Measurements from ENCODE around the gene ADRA1B.

ADRA1B gene

DNA sequence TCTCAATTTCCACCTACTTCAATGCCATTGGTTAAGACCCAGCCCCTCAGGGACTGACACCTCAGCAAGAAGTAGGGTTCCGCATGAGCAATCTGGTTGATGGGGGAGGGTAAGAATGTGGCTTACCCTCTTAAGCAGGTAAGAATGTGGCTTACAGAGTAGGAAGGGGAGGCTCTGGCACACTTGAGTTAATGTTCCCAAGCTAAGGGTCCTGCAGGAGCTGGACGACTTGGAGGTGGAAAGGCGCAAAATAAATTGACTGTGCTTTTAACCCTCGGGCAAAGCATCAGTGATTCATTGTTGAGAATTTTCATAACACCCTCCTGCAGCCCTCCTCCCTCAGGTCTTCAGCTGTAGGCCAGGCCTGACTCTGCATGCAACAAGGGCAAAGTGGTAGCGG is 24.9 kb upstream of the ADRA1B start:
- Mint-ChIP-seq H3K27me3 (peaks cover 2% of the 10 kb centered on the region), H3K27ac (no peak overlapping the region), H3K4me1 (no peaks in the 10 kb centered on the region), H3K36me3 (peaks cover 2% of the 10 kb centered on the region), H3K4me3 (no peak overlapping the region), H3K9me3 (peaks cover 3% of the 10 kb centered on the region)
- DNase-seq (ENCODE audit: low spot score in 2 of 2) (no peak), ATAC-seq (ENCODE audit: low read depth) (no peak)

DNA sequence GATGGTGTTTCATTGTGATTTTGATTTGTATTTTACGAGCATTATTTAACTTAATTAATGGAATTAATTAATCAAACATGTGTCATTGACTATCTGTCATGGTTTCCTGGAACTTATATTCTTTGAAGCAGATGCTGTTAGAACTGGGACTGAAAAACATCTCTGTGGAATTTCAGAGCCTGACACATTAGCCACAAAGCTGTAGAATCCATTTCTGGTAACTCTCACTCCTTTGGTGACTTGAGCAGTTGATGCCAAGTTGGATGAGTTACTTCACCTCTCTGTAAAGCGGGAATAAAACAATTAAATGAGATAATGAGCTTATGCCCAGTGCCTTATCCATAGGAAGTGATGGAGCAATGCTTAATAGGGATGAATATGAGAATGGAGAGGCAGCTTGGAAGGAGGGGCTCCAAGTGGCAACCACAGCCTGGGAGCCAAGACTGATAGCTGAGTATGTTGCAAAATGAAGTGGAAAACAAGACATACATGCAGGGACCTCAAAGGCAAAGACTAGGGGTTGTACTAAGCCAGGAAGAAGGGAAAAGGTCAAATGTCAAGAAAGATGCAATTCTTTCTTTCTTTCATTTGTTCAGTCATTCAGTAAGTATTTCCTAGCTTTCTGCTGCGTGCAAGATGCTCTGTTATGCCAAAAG is 23.1 kb upstream of the ADRA1B start:
- Mint-ChIP-seq H3K4me3 (no peak overlapping the region), H3K27me3 (peaks cover 2% of the 10 kb centered on the region), H3K4me1 (no peaks in the 10 kb centered on the region), H3K9me3 (peaks cover 3% of the 10 kb centered on the region), H3K27ac (no peak overlapping the region), H3K36me3 (peaks cover 2% of the 10 kb centered on the region)
- DNase-seq (ENCODE audit: low spot score in 2 of 2) (no peak), ATAC-seq (ENCODE audit: low read depth) (no peak)

DNA sequence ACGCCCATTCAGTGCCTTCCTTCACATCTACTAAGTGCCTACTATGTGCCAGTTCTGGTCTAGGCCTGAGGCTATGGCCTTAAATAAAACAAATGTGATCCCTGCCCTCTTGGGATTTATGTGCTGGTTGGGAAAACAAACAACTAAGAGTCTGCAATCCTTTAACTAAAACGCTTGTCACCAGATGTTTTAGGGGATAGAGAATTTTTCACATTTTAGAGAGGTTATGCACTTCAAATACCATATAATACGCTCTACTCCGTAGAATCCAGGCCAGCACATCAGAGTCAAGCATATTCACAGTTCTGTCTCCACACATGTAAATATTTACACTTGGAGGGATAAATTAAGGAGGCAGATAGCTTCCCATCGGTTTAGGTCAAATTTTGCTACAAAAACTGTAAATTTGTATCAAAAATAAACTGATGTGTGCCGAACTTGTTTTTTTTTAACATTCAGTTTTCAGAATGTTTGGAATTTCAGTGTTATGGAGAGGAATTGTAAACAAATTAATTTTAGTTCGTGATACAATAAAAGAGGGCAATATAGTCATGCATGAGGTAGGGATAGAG is 22.0 kb upstream of the ADRA1B start:
- H3K36me3 Mint-ChIP-seq: peaks cover 2% of the 10 kb centered on the region

DNA sequence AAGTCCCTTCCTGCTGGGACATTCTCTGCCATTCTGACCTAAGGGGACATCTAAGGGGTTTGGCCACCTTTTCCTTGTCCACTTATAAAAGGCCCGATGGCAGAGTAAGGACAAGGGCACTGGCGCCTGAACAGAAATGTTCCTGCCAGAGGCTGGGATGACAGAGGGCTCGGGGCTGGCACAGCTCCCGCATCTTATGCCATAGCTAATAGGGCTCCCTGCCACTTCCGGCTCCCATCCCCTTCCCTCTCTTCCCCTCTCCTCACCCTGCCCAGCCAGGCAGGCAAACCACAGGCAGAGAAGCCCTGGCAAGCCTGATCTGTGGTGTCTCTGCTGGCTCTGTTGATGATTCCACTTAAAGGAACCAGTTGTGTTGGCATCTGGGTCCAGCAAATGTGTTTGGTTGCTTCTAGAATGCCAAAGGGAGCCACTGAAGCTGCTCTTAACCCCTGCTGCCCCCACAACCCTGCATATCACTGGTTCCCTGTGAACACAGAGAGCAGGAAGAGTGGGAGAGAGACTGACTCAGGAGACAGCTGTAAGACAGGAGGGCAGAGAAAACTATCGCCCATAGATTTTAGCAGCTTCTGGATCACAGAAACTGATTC is 18.4 kb upstream of the ADRA1B start:
- DNase-seq (ENCODE audit: low spot score in 2 of 2) (no peak), ATAC-seq (ENCODE audit: low read depth) (no peak)
- no peak overlapping the region for H3K27ac Mint-ChIP-seq
- H3K4me3 Mint-ChIP-seq: no peak overlapping the region
- H3K36me3 Mint-ChIP-seq: no peaks in the 10 kb centered on the region
- H3K4me1 Mint-ChIP-seq: no peaks in the 10 kb centered on the region
- H3K9me3 Mint-ChIP-seq: no peaks in the 10 kb centered on the region
- peaks cover 3% of the 10 kb centered on the region for H3K27me3 Mint-ChIP-seq

More for the DNA sequence above, 22.0 kb upstream of the ADRA1B start:
- Mint-ChIP-seq H3K27ac (no peak overlapping the region), H3K4me1 (no peaks in the 10 kb centered on the region), H3K27me3 (peaks cover 3% of the 10 kb centered on the region), H3K9me3 (peaks cover 3% of the 10 kb centered on the region), H3K4me3 (no peak overlapping the region)
- DNase-seq (ENCODE audit: low spot score in 2 of 2) (no peak), ATAC-seq (ENCODE audit: low read depth) (no peak)

DNA sequence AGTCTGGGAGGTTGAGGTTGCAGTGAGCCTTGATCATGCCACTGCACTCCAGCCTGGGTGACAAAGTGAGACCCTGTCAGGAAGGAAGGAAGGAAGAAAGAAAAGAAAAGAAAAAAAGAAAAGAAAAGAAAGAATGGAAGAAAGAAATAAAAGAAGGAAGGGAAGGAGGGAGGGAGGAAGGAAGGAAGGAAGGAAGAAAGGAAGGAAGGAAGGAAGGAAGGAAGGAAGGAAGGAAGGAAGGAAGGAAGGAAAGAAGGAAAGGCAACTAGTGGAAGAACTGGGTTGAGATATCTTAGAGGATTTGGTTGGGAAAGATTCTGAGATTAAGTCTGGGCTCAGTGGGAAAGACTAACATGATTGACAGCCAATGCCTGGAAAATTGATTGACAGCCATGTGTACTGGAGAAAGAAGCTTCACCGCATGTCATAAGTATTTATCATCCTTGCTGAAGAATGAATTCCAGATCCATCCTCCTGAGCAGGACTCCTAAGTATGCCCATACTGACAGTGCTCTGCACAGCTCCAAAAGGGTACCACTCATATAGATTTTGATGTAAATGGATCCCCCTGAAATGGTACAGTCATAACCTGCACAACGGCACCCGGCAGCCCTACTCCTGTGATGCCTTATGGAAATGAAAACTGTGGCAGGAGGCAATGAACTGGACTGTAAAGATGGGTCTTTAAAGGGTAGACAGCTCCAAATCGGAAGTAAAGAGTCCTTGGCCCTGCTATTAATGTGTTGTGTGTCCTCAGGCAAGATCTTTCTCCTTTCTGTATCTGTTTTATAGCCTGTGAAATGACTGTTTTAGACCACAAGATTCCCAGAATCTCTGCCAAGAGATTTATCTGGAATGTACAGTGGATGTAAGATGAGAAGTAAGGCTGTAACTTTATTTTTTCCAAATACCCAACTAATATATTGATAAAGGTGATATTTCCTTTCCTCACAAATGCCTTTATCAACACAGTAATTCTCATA is 16.9 kb upstream of the ADRA1B start:
- Mint-ChIP-seq H3K9me3 (no peaks in the 10 kb centered on the region), H3K27ac (no peak overlapping the region), H3K4me3 (no peak overlapping the region), H3K4me1 (no peaks in the 10 kb centered on the region), H3K27me3 (peaks cover 3% of the 10 kb centered on the region), H3K36me3 (no peaks in the 10 kb centered on the region)
- no peak for DNase-seq (ENCODE audit: low spot score in 2 of 2)
- ATAC-seq (ENCODE audit: low read depth): no peak

DNA sequence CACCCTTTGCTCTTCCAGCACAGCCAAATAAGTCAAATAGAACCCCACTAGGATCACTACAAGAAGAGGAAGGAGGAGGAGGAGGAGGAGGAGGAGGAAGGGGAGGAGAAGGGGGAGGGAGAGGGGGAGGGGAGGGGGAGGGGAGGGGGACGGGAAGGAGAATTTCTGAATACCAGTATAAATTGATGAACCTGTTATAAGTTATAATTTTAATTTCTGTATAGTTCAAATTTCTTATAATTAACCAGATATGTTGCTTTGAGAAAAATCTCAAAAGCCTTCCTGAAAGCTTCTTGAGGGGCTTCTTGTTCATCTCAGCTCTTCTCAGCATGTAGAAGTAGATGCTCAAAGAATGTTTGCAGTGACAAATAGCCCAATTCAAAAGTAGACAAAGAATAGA is 15.0 kb upstream of the ADRA1B start:
- H3K4me3 Mint-ChIP-seq: no peak overlapping the region
- DNase-seq (ENCODE audit: low spot score in 2 of 2) (no peak), ATAC-seq (ENCODE audit: low read depth) (no peak)
- no peaks in the 10 kb centered on the region for H3K36me3 Mint-ChIP-seq
- H3K27me3 Mint-ChIP-seq: peaks cover 3% of the 10 kb centered on the region
- H3K9me3 Mint-ChIP-seq: no peaks in the 10 kb centered on the region
- peaks cover 3% of the 10 kb centered on the region for H3K4me1 Mint-ChIP-seq
- H3K27ac Mint-ChIP-seq: no peak overlapping the region

DNA sequence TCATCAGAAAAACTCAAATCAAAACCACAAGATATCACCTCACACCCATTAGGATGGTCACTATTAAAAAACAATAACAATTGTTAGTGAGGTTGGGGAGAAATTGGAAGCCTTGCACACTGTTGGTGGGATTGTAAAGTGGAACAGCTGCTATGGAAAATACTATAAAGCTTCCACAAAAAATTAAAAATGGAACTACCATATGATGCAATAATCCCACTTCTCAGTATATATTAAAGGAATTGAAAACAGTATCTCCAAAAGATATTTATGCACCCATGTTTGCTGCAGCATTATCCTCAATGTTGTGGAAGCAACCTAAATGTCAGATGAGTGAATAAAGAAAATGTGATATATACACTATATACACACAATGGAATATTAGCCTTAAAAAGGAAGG is 14.5 kb upstream of the ADRA1B start:
- Mint-ChIP-seq H3K36me3 (no peaks in the 10 kb centered on the region), H3K4me3 (no peak overlapping the region), H3K27me3 (peaks cover 3% of the 10 kb centered on the region), H3K4me1 (peaks cover 3% of the 10 kb centered on the region), H3K9me3 (no peaks in the 10 kb centered on the region), H3K27ac (no peak overlapping the region)
- DNase-seq (ENCODE audit: low spot score in 2 of 2) (no peak), ATAC-seq (ENCODE audit: low read depth) (no peak)

DNA sequence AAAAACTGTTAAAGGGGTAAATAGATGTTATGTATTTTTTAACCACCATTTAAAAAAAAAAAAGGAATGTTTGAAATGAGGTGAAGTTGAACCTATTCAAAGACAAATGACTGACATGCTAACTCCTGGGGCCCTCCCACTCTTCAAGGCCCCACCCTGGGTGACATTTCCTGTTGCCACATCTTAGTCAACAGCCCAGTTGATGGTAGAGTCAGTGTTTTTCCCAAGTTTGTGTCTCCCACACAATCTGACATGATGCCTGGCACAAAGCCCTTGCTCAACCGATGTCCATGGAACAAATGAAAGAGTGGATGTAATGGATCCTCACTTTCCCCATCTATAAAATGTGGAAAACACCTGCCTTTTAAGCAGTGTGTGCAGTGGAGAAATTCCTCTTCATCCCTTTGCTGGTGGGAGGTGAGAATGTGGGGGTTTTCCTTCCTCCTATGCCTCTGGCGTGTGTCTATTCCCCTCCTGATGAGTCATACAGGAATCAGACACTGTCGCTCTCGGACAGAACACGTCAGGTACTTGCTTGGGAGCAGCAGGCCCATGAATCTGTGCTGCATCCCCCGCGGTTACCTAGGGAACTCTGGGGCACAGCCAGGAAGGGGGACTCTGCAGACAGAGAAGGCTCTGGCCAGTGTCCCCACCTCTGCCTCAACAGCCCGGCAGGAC is 13.7 kb upstream of the ADRA1B start:
- ATAC-seq (ENCODE audit: low read depth): no peak
- Mint-ChIP-seq H3K4me3 (no peak overlapping the region), H3K36me3 (no peaks in the 10 kb centered on the region), H3K4me1 (peaks cover 3% of the 10 kb centered on the region), H3K27me3 (peaks cover 3% of the 10 kb centered on the region), H3K27ac (no peak overlapping the region), H3K9me3 (no peaks in the 10 kb centered on the region)
- no peak for DNase-seq (ENCODE audit: low spot score in 2 of 2)

DNA sequence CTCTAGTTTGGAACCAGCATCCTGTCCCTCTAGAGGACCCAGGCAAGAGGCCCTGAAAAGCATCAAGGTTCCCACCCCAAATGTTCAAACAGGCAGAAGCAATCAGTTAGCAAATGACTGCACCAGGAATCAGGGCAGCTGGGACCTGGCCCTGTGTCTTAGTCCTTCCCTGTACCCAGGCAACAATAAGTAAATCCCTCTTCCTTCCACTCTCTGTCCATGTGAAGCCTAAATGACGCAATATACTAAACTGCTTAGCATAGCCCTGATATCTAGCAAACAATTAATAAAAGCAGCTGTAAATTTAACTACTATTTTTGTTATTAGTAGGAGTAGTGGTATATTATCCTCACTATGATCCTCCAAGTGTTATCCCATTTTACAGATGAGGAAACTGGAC is 13.2 kb upstream of the ADRA1B start:
- ATAC-seq (ENCODE audit: low read depth) (no peak), DNase-seq (ENCODE audit: low spot score in 2 of 2) (no peak)
- Mint-ChIP-seq H3K36me3 (no peaks in the 10 kb centered on the region), H3K27ac (no peak overlapping the region), H3K9me3 (no peaks in the 10 kb centered on the region), H3K4me3 (no peak overlapping the region), H3K4me1 (peaks cover 3% of the 10 kb centered on the region), H3K27me3 (peaks cover 3% of the 10 kb centered on the region)

DNA sequence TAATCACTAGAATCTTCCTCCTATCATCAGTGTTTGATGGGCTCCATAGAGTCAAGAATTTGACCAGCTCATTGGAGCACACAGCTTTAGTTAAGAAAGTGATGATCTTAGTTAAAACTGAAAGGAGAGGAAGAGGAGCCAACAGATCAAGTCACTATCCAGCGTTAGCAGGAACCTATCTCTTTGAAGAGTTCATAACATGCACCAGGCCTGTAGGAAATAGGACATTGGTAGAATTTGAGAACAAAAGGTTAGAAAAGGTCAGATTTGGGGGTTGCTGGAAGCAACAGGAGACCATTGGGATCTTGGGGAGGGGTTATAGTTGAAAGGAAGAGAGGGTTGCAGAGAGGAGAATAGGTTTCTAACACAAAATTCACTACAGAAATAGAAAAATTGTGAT is 11.4 kb upstream of the ADRA1B start:
- no peak overlapping the region for H3K4me3 Mint-ChIP-seq
- no peak for DNase-seq (ENCODE audit: low spot score in 2 of 2)
- no peaks in the 10 kb centered on the region for H3K9me3 Mint-ChIP-seq
- no peak overlapping the region for H3K27ac Mint-ChIP-seq
- ATAC-seq (ENCODE audit: low read depth): no peak
- H3K27me3 Mint-ChIP-seq: peaks cover 2% of the 10 kb centered on the region
- H3K36me3 Mint-ChIP-seq: no peaks in the 10 kb centered on the region
- H3K4me1 Mint-ChIP-seq: peaks cover 3% of the 10 kb centered on the region

DNA sequence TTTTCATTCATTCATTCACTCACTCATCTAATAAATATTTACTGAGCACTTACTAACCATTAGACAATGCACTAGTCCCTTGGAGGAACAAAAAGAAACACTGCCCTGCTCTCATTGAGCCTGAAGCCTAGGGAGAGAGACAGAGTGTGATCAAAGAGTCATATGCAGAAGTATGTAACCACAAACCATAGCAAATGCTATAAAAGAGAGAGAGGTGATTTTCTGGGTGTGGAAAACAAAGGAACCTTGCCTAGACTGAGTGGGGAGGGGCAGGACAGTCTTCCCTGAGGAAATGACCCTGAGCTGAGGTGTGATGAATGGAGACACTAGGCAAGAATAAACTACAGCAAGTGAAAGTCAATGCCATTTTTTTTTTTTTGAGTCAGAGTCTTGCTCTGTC is 10.8 kb upstream of the ADRA1B start:
- Mint-ChIP-seq H3K4me3 (no peak overlapping the region), H3K9me3 (no peaks in the 10 kb centered on the region)
- peak; percentile 61 for ATAC-seq (ENCODE audit: low read depth)

DNA sequence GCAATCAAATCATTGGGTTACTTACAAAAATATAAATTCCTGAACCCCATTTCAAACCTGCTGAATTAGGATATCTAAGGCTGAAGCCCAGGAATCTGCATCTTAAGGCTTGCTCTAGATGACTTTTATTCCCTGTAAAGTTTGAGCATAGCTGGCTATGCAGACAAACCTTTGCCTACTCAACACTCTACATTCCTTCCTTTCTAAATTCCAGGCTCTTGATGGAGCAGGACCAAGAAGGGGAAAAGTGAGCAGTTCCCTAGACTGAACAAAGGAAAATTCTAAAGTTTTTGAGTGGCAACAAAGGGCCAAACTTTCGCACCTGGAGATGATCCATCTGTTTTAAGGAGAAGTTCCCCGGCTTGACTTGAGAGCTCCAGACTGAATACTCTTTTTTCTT is 9.8 kb upstream of the ADRA1B start:
- H3K9me3 Mint-ChIP-seq: no peaks in the 10 kb centered on the region
- peaks cover 3% of the 10 kb centered on the region for H3K4me1 Mint-ChIP-seq
- ATAC-seq (ENCODE audit: low read depth) (no peak), DNase-seq (ENCODE audit: low spot score in 2 of 2) (no peak)
- no peaks in the 10 kb centered on the region for H3K36me3 Mint-ChIP-seq
- H3K4me3 Mint-ChIP-seq: no peak overlapping the region
- no peak overlapping the region for H3K27ac Mint-ChIP-seq
- H3K27me3 Mint-ChIP-seq: peaks cover 2% of the 10 kb centered on the region

More for the DNA sequence above, 10.8 kb upstream of the ADRA1B start:
- no peak for DNase-seq (ENCODE audit: low spot score in 2 of 2)
- no peaks in the 10 kb centered on the region for H3K36me3 Mint-ChIP-seq
- H3K4me1 Mint-ChIP-seq: peaks cover 3% of the 10 kb centered on the region
- no peak overlapping the region for H3K27ac Mint-ChIP-seq
- H3K27me3 Mint-ChIP-seq: peaks cover 2% of the 10 kb centered on the region

DNA sequence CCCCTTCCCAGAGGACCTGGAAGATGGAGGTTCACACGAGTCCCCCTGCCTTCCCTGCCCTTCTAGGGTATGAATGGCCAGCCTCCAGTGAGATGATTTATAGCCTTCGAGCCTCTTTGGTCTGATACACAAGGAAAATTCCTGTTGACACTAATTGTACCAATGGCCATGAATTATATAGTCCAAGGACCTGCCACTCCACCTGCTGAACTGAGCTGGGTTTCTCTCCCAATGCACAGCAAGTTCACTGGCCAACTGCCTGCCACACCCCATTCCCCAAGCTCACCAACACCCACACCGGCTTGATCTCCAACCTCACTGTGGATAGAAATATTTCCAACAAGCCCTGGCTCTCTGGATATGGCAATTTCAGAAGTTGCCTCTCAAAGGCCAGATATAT is 9.3 kb upstream of the ADRA1B start:
- no peaks in the 10 kb centered on the region for H3K36me3 Mint-ChIP-seq
- no peak overlapping the region for H3K27ac Mint-ChIP-seq
- peaks cover 2% of the 10 kb centered on the region for H3K27me3 Mint-ChIP-seq
- no peak overlapping the region for H3K4me3 Mint-ChIP-seq
- no peak for DNase-seq (ENCODE audit: low spot score in 2 of 2)
- ATAC-seq (ENCODE audit: low read depth): no peak
- H3K9me3 Mint-ChIP-seq: no peaks in the 10 kb centered on the region
- peaks cover 3% of the 10 kb centered on the region for H3K4me1 Mint-ChIP-seq
